T-helper 17 cell (primary cell): ENCODE measurements around the gene TXNDC17. TPM values are rescaled to one million over a fixed set of nuclear protein-coding genes. Genes with fewer than 3 reads are reported as not detected.
A peak's percentile ranks its signal among the peaks of the same experiment; 100 is the strongest.

ENCODE experiments used
- ATAC-seq: fragments of 150-1000 bp; cut with Tn5 transposase; 2 replicates; pipeline ENCODE4 v1.10.0; 2021; ENCODE audit warnings: mild to moderate bottlenecking, moderate library complexity
- DNase-seq, 3 donors: peaks; one replicate each; pipeline versions ENCODE4 v3.0.0 to v3.0.0-alpha.2; 2020 to 2021
- H3K9me3 ChIP-seq: one replicate; pipeline ENCODE4 v1.7.0; 2013; ENCODE audit warnings: low read length, mild to moderate bottlenecking; ENCODE audit not compliant: control insufficient read depth, poor library complexity, severe bottlenecking
- H3K27ac Mint-ChIP-seq: one replicate; pipeline ENCODE4 v1.8.0; 2022; ENCODE audit warnings: mild to moderate bottlenecking, moderate library complexity, mixed read lengths
- H3K27me3 Mint-ChIP-seq: one replicate; pipeline ENCODE4 v1.8.0; 2022; ENCODE audit warnings: mixed read lengths
- H3K36me3 Mint-ChIP-seq: one replicate; pipeline ENCODE4 v1.8.0; 2022; ENCODE audit warnings: low read depth, mixed read lengths
- H3K4me1 Mint-ChIP-seq: one replicate; pipeline ENCODE4 v1.8.0; 2022; ENCODE audit warnings: mild to moderate bottlenecking, mixed read lengths
- H3K4me3 Mint-ChIP-seq: one replicate; pipeline ENCODE4 v1.8.0; 2022; ENCODE audit warnings: mild to moderate bottlenecking, moderate library complexity, mixed read lengths
- total RNA-seq, 4 donors: library from RNA in 2 of 4; stranded (reverse) in 2 of 4; gene quantifications; one replicate each; pipeline ENCODE4 v1.2.3 and lab custom pipeline; 2022 to 2026

Gene TXNDC17
- total RNA-seq, 2 donors from 2014 or later: 10.8 to 16.9 TPM

- Mint-ChIP-seq H3K36me3 (peaks cover 14% of the 10 kb centered on the region), H3K27ac (no peak overlapping the region), H3K4me3 (no peak overlapping the region)
Measured at GRCh38 chr17:6610011-6610410, 30.8 kb upstream of the TXNDC17 start.

GRCh38 chr17:6611231-6611630, 29.6 kb upstream of the TXNDC17 start:
- Mint-ChIP-seq H3K4me1 (peaks cover 5% of the 10 kb centered on the region), H3K4me3 (no peak overlapping the region), H3K36me3 (peaks cover 9% of the 10 kb centered on the region), H3K27me3 (no peaks in the 10 kb centered on the region), H3K27ac (no peak overlapping the region)
- no peaks in the 10 kb centered on the region for H3K9me3 ChIP-seq
- DNase-seq (no peak), ATAC-seq (no peak)

More at GRCh38 chr17:6610011-6610410, 30.8 kb upstream of the TXNDC17 start:
- no peak for ATAC-seq
- DNase-seq: no peak
- Mint-ChIP-seq H3K27me3 (no peaks in the 10 kb centered on the region), H3K4me1 (peaks cover 5% of the 10 kb centered on the region)
- H3K9me3 ChIP-seq: no peaks in the 10 kb centered on the region

- no peaks in the 10 kb centered on the region for H3K9me3 ChIP-seq
- DNase-seq (no peak), ATAC-seq (no peak)
- H3K27ac Mint-ChIP-seq: no peak overlapping the region
- H3K27me3 Mint-ChIP-seq: no peaks in the 10 kb centered on the region
- H3K4me3 Mint-ChIP-seq: no peak overlapping the region
- peaks cover 7% of the 10 kb centered on the region for H3K4me1 Mint-ChIP-seq
- peaks cover 10% of the 10 kb centered on the region for H3K36me3 Mint-ChIP-seq
Measured at GRCh38 chr17:6623941-6624340, 16.9 kb upstream of the TXNDC17 start.

GRCh38 chr17:6626616-6627015, 14.2 kb upstream of the TXNDC17 start:
- H3K4me3 Mint-ChIP-seq: no peak overlapping the region
- peaks cover 17% of the 10 kb centered on the region for H3K36me3 Mint-ChIP-seq
- DNase-seq (no peak), ATAC-seq (no peak)
- no peaks in the 10 kb centered on the region for H3K9me3 ChIP-seq
- H3K4me1 Mint-ChIP-seq: peaks cover 19% of the 10 kb centered on the region
- H3K27me3 Mint-ChIP-seq: no peaks in the 10 kb centered on the region
- no peak overlapping the region for H3K27ac Mint-ChIP-seq

GRCh38 chr17:6627019-6627418, 13.8 kb upstream of the TXNDC17 start:
- Mint-ChIP-seq H3K36me3 (peaks cover 17% of the 10 kb centered on the region), H3K4me1 (peaks cover 19% of the 10 kb centered on the region), H3K4me3 (no peak overlapping the region), H3K27ac (peak overlapping the region; percentile 51), H3K27me3 (no peaks in the 10 kb centered on the region)
- ATAC-seq: no peak
- no peak for DNase-seq
- H3K9me3 ChIP-seq: no peaks in the 10 kb centered on the region

GRCh38 chr17:6630390-6630789, 10.5 kb upstream of the TXNDC17 start:
- Mint-ChIP-seq H3K4me3 (no peak overlapping the region), H3K27ac (no peak overlapping the region), H3K4me1 (peaks cover 26% of the 10 kb centered on the region), H3K27me3 (no peaks in the 10 kb centered on the region), H3K36me3 (peaks cover 26% of the 10 kb centered on the region)
- DNase-seq: no peak
- no peak for ATAC-seq
- no peaks in the 10 kb centered on the region for H3K9me3 ChIP-seq

- no peaks in the 10 kb centered on the region for H3K9me3 ChIP-seq
- peaks cover 36% of the 10 kb centered on the region for H3K4me1 Mint-ChIP-seq
- H3K27me3 Mint-ChIP-seq: no peaks in the 10 kb centered on the region
- DNase-seq (no peak), ATAC-seq (no peak)
- no peak overlapping the region for H3K4me3 Mint-ChIP-seq
- H3K36me3 Mint-ChIP-seq: peaks cover 22% of the 10 kb centered on the region
- H3K27ac Mint-ChIP-seq: no peak overlapping the region
Measured at GRCh38 chr17:6632530-6632929, 8.3 kb upstream of the TXNDC17 start.

- Mint-ChIP-seq H3K27ac (no peak overlapping the region), H3K27me3 (no peaks in the 10 kb centered on the region), H3K4me1 (peaks cover 42% of the 10 kb centered on the region), H3K36me3 (peaks cover 21% of the 10 kb centered on the region), H3K4me3 (no peak overlapping the region)
- no peaks in the 10 kb centered on the region for H3K9me3 ChIP-seq
- no peak for ATAC-seq
- DNase-seq: no peak
Measured at GRCh38 chr17:6633263-6633662, 7.6 kb upstream of the TXNDC17 start.

GRCh38 chr17:6636105-6636504, 4.8 kb upstream of the TXNDC17 start:
- no peaks in the 10 kb centered on the region for H3K27me3 Mint-ChIP-seq
- no peaks in the 10 kb centered on the region for H3K9me3 ChIP-seq
- no peak for DNase-seq
- H3K4me1 Mint-ChIP-seq: peaks cover 46% of the 10 kb centered on the region
- no peak for ATAC-seq
- H3K27ac Mint-ChIP-seq: no peak overlapping the region
- H3K36me3 Mint-ChIP-seq: peaks cover 12% of the 10 kb centered on the region
- H3K4me3 Mint-ChIP-seq: no peak overlapping the region

GRCh38 chr17:6636616-6637457, 4.0 kb upstream of the TXNDC17 start:
- Mint-ChIP-seq H3K27ac (no peak overlapping the region), H3K27me3 (no peaks in the 10 kb centered on the region), H3K36me3 (peaks cover 9% of the 10 kb centered on the region), H3K4me1 (peaks cover 46% of the 10 kb centered on the region), H3K4me3 (peak overlapping the region; percentile 36)
- H3K9me3 ChIP-seq: no peaks in the 10 kb centered on the region
- no peak for ATAC-seq
- no peak for DNase-seq

GRCh38 chr17:6637458-6637840, 3.4 kb upstream of the TXNDC17 start:
- no peaks in the 10 kb centered on the region for H3K9me3 ChIP-seq
- H3K36me3 Mint-ChIP-seq: peaks cover 7% of the 10 kb centered on the region
- peaks cover 48% of the 10 kb centered on the region for H3K4me1 Mint-ChIP-seq
- H3K27ac Mint-ChIP-seq: peak overlapping the region; percentile 95
- no peaks in the 10 kb centered on the region for H3K27me3 Mint-ChIP-seq
- ATAC-seq (no peak), DNase-seq (no peak)
- H3K4me3 Mint-ChIP-seq: peak overlapping the region; percentile 36

GRCh38 chr17:6638046-6638908, 2.6 kb upstream of the TXNDC17 start:
- DNase-seq (no peak), ATAC-seq (no peak)
- Mint-ChIP-seq H3K4me3 (peak overlapping the region; percentile 94), H3K27ac (peak overlapping the region; percentile 95), H3K27me3 (no peaks in the 10 kb centered on the region), H3K4me1 (peaks cover 51% of the 10 kb centered on the region), H3K36me3 (peaks cover 5% of the 10 kb centered on the region)
- no peaks in the 10 kb centered on the region for H3K9me3 ChIP-seq

GRCh38 chr17:6639014-6639585, 1.8 kb upstream of the TXNDC17 start:
- DNase-seq: no peak
- Mint-ChIP-seq H3K27ac (peak overlapping the region; percentile 95), H3K27me3 (no peaks in the 10 kb centered on the region), H3K4me3 (peak overlapping the region; percentile 94), H3K4me1 (peaks cover 52% of the 10 kb centered on the region), H3K36me3 (no peaks in the 10 kb centered on the region)
- no peaks in the 10 kb centered on the region for H3K9me3 ChIP-seq
- no peak for ATAC-seq
